Measurements from ENCODE around the gene CEMIP2. TPM values are rescaled to one million over a fixed set of nuclear protein-coding genes. Genes with fewer than 3 reads are reported as not detected.

CEMIP2 gene
- total and polyA plus RNA-seq, 4 donors = 18.8 to 123 (median 38.6) TPM

DNA sequence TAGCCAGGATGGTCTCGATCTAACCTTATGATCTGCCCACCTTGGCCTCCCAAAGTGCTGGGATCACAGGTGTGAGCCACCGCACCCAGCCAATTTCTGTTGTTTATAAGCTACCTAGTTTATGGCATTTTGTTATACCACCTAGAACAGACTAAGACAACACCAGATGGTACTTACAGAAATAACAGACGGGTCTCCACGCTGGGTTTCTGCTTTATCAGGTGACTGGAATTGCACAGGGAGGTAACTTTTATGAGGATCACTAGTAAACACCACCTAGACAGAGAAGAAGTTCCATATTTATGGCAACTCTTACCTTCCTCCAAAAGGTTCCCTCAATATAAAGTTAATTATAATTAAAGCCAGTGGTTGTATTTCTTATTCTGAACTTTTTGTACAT is 74.0 kb downstream of the CEMIP2 start:
- Histone ChIP-seq H3K27me3 (ENCODE audit: control insufficient read depth in 4 of 4, insufficient read depth in 4 of 4, low read length in 3 of 4) (no peaks in the 10 kb centered on the region), H3K36me3 (ENCODE audit: control insufficient read depth in 4 of 4, insufficient read depth in 3 of 4, low read depth in 1 of 4, low read length in 3 of 4) (peaks cover 14 to 40% (median 29%) of the 10 kb centered on the region in 4 donors), H3K4me3 (ENCODE audit: low read depth in 1 of 3, low read length in 3 of 3) (no peak overlapping the region), H3K4me1 (ENCODE audit: control insufficient read depth in 4 of 4, insufficient read depth in 4 of 4, low read length in 3 of 4) (peaks cover 4 to 8% (median 7%) of the 10 kb centered on the region in 4 donors), H3K27ac (ENCODE audit: low read depth in 1 of 2, low read length in 2 of 2) (no peak overlapping the region), H3K9me3 (ENCODE audit: control insufficient read depth in 4 of 4, low read length in 3 of 4) (no peaks in the 10 kb centered on the region), H3K9ac (ENCODE audit: low read depth in 1 of 2, low read length in 2 of 2) (no peak overlapping the region)
- TF ChIP-seq FOXA1 (IDR thresholded peaks at IDR 0.05) (no peak), TAF1 (conservative IDR thresholded peaks at IDR 0.05) (no peak), EGR1 (IDR thresholded peaks at IDR 0.05; ENCODE audit: low read depth in 2 of 2) (no peak), ZBTB33 (IDR thresholded peaks at IDR 0.05) (no peak), REST (IDR thresholded peaks at IDR 0.05) (no peak), JUND (IDR thresholded peaks at IDR 0.05) (no peak), RXRA (IDR thresholded peaks at IDR 0.05) (no peak)
- TF ChIP-seq, protein P1, sequence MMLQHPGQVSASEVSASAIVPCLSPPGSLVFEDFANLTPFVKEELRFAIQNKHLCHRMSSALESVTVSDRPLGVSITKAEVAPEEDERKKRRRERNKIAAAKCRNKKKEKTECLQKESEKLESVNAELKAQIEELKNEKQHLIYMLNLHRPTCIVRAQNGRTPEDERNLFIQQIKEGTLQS (IDR thresholded peaks at IDR 0.05) = no peak
- TF ChIP-seq, protein P2, sequence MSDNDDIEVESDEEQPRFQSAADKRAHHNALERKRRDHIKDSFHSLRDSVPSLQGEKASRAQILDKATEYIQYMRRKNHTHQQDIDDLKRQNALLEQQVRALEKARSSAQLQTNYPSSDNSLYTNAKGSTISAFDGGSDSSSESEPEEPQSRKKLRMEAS (IDR thresholded peaks at IDR 0.05) = no peak
- 96% methylated on average over 4 of the region's 4 CpGs for WGBS
- DNase-seq (ENCODE audit: low spot score) = no peak

GRCh38 chr9:71693607-71694006 is 74.7 kb downstream of the CEMIP2 start:
- H3K27ac ChIP-seq (ENCODE audit: low read depth in 1 of 2, low read length in 2 of 2) = no peak overlapping the region
- no peak overlapping the region for H3K4me3 ChIP-seq (ENCODE audit: low read depth in 1 of 3, low read length in 3 of 3)
- H3K36me3 ChIP-seq (ENCODE audit: control insufficient read depth in 4 of 4, insufficient read depth in 3 of 4, low read depth in 1 of 4, low read length in 3 of 4) = peaks cover 14 to 39% (median 31%) of the 10 kb centered on the region in 4 donors
- no peaks in the 10 kb centered on the region for H3K27me3 ChIP-seq (ENCODE audit: control insufficient read depth in 4 of 4, insufficient read depth in 4 of 4, low read length in 3 of 4)
- WGBS = 75% methylated on average over 3 of the region's 3 CpGs
- H3K9ac ChIP-seq (ENCODE audit: low read depth in 1 of 2, low read length in 2 of 2) = no peak overlapping the region
- peaks cover 4 to 8% (median 7%) of the 10 kb centered on the region in 4 donors for H3K4me1 ChIP-seq (ENCODE audit: control insufficient read depth in 4 of 4, insufficient read depth in 4 of 4, low read length in 3 of 4)
- DNase-seq (ENCODE audit: low spot score) = no peak
- H3K9me3 ChIP-seq (ENCODE audit: control insufficient read depth in 4 of 4, low read length in 3 of 4) = no peaks in the 10 kb centered on the region
- TF ChIP-seq HNF4A (conservative IDR thresholded peaks at IDR 0.05) = no peak
- TF ChIP-seq FOXA1 (IDR thresholded peaks at IDR 0.05) = no peak
- no peak for TF ChIP-seq SP1 (IDR thresholded peaks at IDR 0.05)
- TF ChIP-seq FOXA2 (IDR thresholded peaks at IDR 0.05) = no peak
- no peak for TF ChIP-seq CTCF (IDR thresholded peaks at IDR 0.05; ENCODE audit: low read depth, low read length, missing input control)
- no peak for TF ChIP-seq REST (IDR thresholded peaks at IDR 0.05)
- no peak for TF ChIP-seq RXRA (IDR thresholded peaks at IDR 0.05)
- no peak for TF ChIP-seq HNF4G (IDR thresholded peaks at IDR 0.05)
- TF ChIP-seq, protein P2 (IDR thresholded peaks at IDR 0.05) = no peak
- no peak for TF ChIP-seq YY1 (IDR thresholded peaks at IDR 0.05)
- TF ChIP-seq EGR1 (IDR thresholded peaks at IDR 0.05; ENCODE audit: low read depth in 2 of 2) = no peak
- no peak for TF ChIP-seq GABPA (IDR thresholded peaks at IDR 0.05 in 1 of 2, conservative IDR thresholded peaks at IDR 0.05 in 1 of 2)
- no peak for TF ChIP-seq TAF1 (conservative IDR thresholded peaks at IDR 0.05)
- TF ChIP-seq, protein P1 (IDR thresholded peaks at IDR 0.05) = no peak
- TF ChIP-seq NR2F2 (IDR thresholded peaks at IDR 0.05) = no peak

Data from liver (tissue), 9 donors.